Loucy (cell line): ENCODE data around the gene MYO10.

Experiments used
- H2AFZ ChIP-seq: fragments of 200-600 bp; sonication (generic); 2 replicates; pipeline ENCODE4 v1.6.0; 2016; ENCODE audit warnings: antibody characterized with exemption, mild to moderate bottlenecking, low read length, moderate library complexity
- H3F3A ChIP-seq: fragments of 200-600 bp; 2 replicates; pipeline ENCODE4 v1.6.0; 2016; ENCODE audit warnings: antibody characterized with exemption, low read depth, mild to moderate bottlenecking
- H3K27me3 ChIP-seq: fragments of 200-600 bp; sonication (generic); 2 replicates; pipeline ENCODE4 v1.6.1; 2014; ENCODE audit warnings: low read length, mild to moderate bottlenecking; ENCODE audit not compliant: insufficient read depth, poor library complexity, severe bottlenecking
- H3K36me3 ChIP-seq: fragments of 200-600 bp; sonication (generic); 2 replicates; pipeline ENCODE4 v1.6.1; 2016; ENCODE audit warnings: low read length; ENCODE audit not compliant: insufficient read depth
- H3K4me1 ChIP-seq: fragments of 200-600 bp; sonication (generic); 2 replicates; pipeline ENCODE4 v1.5.1; 2014; ENCODE audit warnings: low read length, mild to moderate bottlenecking; ENCODE audit not compliant: insufficient read depth, poor library complexity, severe bottlenecking
- H3K4me2 ChIP-seq: fragments of 200-600 bp; sonication (generic); 2 replicates; pipeline ENCODE4 v1.6.0; 2014; ENCODE audit warnings: antibody characterized with exemption, low read length, low read depth, mild to moderate bottlenecking; ENCODE audit not compliant: poor library complexity, severe bottlenecking
- H3K4me3 ChIP-seq: fragments of 200-600 bp; sonication (generic); 2 replicates; pipeline ENCODE4 v1.5.1; 2014; ENCODE audit warnings: low read length, mild to moderate bottlenecking, mixed read lengths; ENCODE audit not compliant: poor library complexity, severe bottlenecking
- H3K79me2 ChIP-seq: fragments of 200-600 bp; sonication (generic); 2 replicates; pipeline ENCODE4 v1.6.1; 2014; ENCODE audit warnings: low read length; ENCODE audit not compliant: insufficient read depth
- H3K9ac ChIP-seq: fragments of 200-600 bp; sonication (generic); 2 replicates; pipeline ENCODE4 v1.6.0; 2014; ENCODE audit warnings: mild to moderate bottlenecking, low read depth, low read length, moderate library complexity; ENCODE audit not compliant: poor library complexity, severe bottlenecking
- H3K9me2 ChIP-seq: fragments of 200-600 bp; sonication (generic); replicated peaks from 2 replicates; pipeline ENCODE4 v1.6.1; 2016; ENCODE audit warnings: low read depth, low read length, mixed read lengths
- H3K9me3 ChIP-seq: fragments of 200-600 bp; sonication (generic); 2 replicates; pipeline ENCODE4 v1.6.1; 2014; ENCODE audit warnings: mild to moderate bottlenecking, antibody characterized with exemption, low read length, low read depth; ENCODE audit not compliant: insufficient read depth
- H4K20me1 ChIP-seq: fragments of 200-600 bp; sonication (generic); 2 replicates; pipeline ENCODE4 v1.6.0; 2014; ENCODE audit warnings: antibody characterized with exemption, low read length, mild to moderate bottlenecking; ENCODE audit not compliant: insufficient read depth, poor library complexity, severe bottlenecking
- EZH2phosphoT487 ChIP-seq: fragments of 200-600 bp; IDR thresholded peaks from 2 replicates; pipeline ENCODE4 v1.6.1; 2018; ENCODE audit warnings: antibody characterized with exemption, mild to moderate bottlenecking, moderate library complexity, borderline replicate concordance
- TF ChIP-seq, protein P1 (sequence below): fragments of 200-600 bp; sonication (generic); conservative IDR thresholded peaks from 2 replicates; pipeline ENCODE4 v1.5.1; 2014; ENCODE audit warnings: mild to moderate bottlenecking, antibody characterized with exemption, low read length

MYO10 gene

GRCh38 chr5:16663840-16664239, 272.2 kb downstream of the MYO10 start:
- H3K27me3 ChIP-seq = no peaks in the 10 kb centered on the region
- H3K9ac ChIP-seq = no peak overlapping the region
- H3F3A ChIP-seq = no peaks in the 10 kb centered on the region
- no peaks in the 10 kb centered on the region for H3K4me1 ChIP-seq
- TF ChIP-seq EZH2phosphoT487 = no peak
- TF ChIP-seq, protein P1, sequence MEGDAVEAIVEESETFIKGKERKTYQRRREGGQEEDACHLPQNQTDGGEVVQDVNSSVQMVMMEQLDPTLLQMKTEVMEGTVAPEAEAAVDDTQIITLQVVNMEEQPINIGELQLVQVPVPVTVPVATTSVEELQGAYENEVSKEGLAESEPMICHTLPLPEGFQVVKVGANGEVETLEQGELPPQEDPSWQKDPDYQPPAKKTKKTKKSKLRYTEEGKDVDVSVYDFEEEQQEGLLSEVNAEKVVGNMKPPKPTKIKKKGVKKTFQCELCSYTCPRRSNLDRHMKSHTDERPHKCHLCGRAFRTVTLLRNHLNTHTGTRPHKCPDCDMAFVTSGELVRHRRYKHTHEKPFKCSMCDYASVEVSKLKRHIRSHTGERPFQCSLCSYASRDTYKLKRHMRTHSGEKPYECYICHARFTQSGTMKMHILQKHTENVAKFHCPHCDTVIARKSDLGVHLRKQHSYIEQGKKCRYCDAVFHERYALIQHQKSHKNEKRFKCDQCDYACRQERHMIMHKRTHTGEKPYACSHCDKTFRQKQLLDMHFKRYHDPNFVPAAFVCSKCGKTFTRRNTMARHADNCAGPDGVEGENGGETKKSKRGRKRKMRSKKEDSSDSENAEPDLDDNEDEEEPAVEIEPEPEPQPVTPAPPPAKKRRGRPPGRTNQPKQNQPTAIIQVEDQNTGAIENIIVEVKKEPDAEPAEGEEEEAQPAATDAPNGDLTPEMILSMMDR = no peak
- no peaks in the 10 kb centered on the region for H3K9me3 ChIP-seq
- H3K4me3 ChIP-seq = no peak overlapping the region
- H2AFZ ChIP-seq = no peak overlapping the region
- H3K79me2 ChIP-seq = no peaks in the 10 kb centered on the region
- no peaks in the 10 kb centered on the region for H3K36me3 ChIP-seq
- no peaks in the 10 kb centered on the region for H3K9me2 ChIP-seq
- no peak overlapping the region for H3K4me2 ChIP-seq
- H4K20me1 ChIP-seq = no peaks in the 10 kb centered on the region

DNA sequence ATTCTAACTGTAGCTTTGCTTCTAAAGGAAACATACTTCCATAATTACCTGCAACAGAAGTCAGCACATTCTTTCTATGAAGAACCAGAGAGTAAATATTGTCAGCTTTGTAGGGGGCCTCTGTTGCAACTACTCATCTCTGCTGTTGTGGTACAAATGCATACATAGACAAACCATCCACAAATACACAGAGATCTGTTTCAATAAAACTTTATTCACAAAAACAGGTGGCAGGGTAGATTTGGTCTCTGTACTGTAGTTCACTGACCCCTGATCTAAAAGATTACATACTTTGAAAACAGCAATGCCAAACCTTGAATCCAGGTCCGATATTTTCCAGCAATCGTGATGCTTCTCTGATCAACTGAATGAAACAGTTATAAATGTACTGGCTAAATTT, 274.4 kb downstream of the MYO10 start:
- TF ChIP-seq EZH2phosphoT487 = no peak
- TF ChIP-seq, protein P1 = no peak
- H3K4me2 ChIP-seq = no peak overlapping the region
- no peaks in the 10 kb centered on the region for H3K9me3 ChIP-seq
- no peak overlapping the region for H3K9ac ChIP-seq
- no peak overlapping the region for H3K4me3 ChIP-seq
- no peaks in the 10 kb centered on the region for H3K79me2 ChIP-seq
- no peak overlapping the region for H2AFZ ChIP-seq
- no peaks in the 10 kb centered on the region for H3K9me2 ChIP-seq
- no peaks in the 10 kb centered on the region for H3F3A ChIP-seq
- no peaks in the 10 kb centered on the region for H3K36me3 ChIP-seq
- no peaks in the 10 kb centered on the region for H3K4me1 ChIP-seq
- H4K20me1 ChIP-seq = no peaks in the 10 kb centered on the region
- H3K27me3 ChIP-seq = no peaks in the 10 kb centered on the region

- H3K36me3 ChIP-seq = no peaks in the 10 kb centered on the region
- H2AFZ ChIP-seq = no peak overlapping the region
- no peak for TF ChIP-seq EZH2phosphoT487
- TF ChIP-seq, protein P1 = no peak
- H3K79me2 ChIP-seq = no peaks in the 10 kb centered on the region
- H4K20me1 ChIP-seq = no peaks in the 10 kb centered on the region
- no peak overlapping the region for H3K9ac ChIP-seq
- no peaks in the 10 kb centered on the region for H3K27me3 ChIP-seq
- H3K9me3 ChIP-seq = no peaks in the 10 kb centered on the region
- no peaks in the 10 kb centered on the region for H3F3A ChIP-seq
- H3K9me2 ChIP-seq = no peaks in the 10 kb centered on the region
- H3K4me2 ChIP-seq = no peak overlapping the region
- no peaks in the 10 kb centered on the region for H3K4me1 ChIP-seq
- H3K4me3 ChIP-seq = no peak overlapping the region
Observed at GRCh38 chr5:16660982-16661381, 275.1 kb downstream of the MYO10 start.
